ENCODE measurements around the gene PHLDB1. TPM values are rescaled to one million over a fixed set of nuclear protein-coding genes. Genes with fewer than 3 reads are reported as not detected.

Gene PHLDB1
- total RNA-seq, 1 donor from 2014 or later: 63.1 TPM

- peaks cover 12% of the 10 kb centered on the region for H3K4me1 Mint-ChIP-seq (ENCODE audit: unreplicated experiment)
- TF ChIP-seq, protein P1, sequence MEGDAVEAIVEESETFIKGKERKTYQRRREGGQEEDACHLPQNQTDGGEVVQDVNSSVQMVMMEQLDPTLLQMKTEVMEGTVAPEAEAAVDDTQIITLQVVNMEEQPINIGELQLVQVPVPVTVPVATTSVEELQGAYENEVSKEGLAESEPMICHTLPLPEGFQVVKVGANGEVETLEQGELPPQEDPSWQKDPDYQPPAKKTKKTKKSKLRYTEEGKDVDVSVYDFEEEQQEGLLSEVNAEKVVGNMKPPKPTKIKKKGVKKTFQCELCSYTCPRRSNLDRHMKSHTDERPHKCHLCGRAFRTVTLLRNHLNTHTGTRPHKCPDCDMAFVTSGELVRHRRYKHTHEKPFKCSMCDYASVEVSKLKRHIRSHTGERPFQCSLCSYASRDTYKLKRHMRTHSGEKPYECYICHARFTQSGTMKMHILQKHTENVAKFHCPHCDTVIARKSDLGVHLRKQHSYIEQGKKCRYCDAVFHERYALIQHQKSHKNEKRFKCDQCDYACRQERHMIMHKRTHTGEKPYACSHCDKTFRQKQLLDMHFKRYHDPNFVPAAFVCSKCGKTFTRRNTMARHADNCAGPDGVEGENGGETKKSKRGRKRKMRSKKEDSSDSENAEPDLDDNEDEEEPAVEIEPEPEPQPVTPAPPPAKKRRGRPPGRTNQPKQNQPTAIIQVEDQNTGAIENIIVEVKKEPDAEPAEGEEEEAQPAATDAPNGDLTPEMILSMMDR (conservative IDR thresholded peaks at IDR 0.05): no peak
- no peak overlapping the region for H3K27ac Mint-ChIP-seq
- DNase-seq (ENCODE audit: extremely low spot score, unreplicated experiment): no peak
- H3K27me3 Mint-ChIP-seq: no peaks in the 10 kb centered on the region
- no peak overlapping the region for H3K4me3 Mint-ChIP-seq
- no peaks in the 10 kb centered on the region for H3K9me3 Mint-ChIP-seq
- no peaks in the 10 kb centered on the region for H3K36me3 Mint-ChIP-seq
Measured at GRCh38 chr11:118659953-118660680, 52.7 kb downstream of the PHLDB1 start.

DNA sequence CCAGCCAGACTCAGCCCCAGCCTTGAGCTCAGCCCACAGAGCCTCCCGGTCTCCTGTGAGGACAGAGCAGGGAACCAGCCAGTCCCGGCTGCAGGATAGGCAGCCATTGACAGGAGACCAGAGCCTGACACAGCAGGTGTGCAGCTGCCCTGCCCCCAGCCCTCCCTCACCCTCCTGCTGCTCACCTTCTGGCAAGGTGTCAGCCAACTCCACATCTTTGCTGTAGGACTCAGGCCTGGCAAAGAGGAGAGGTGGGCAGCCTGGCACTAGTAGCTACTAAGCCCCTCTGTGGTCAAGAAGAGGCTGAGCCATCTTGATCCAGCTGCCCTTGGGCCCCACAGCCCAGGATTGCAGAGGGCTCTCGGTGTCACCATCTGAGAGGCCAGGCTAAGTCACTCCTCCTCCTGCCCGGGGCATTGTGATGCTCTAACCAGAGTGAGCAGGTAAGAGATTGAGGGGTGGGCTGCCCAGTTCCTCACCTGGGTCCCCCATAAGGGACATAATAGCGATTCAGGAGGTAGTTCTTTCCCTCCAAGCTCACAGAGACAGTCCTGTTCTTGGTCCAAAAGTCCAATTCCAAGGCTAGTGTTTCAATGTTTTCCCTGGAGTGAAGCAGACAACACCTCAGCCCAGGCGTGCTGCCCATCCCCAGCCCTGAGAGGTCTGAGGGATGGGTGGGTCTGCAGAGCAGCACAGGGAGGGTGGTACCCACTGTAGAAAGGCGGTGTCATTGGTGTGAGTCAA lies 53.4 kb downstream of the PHLDB1 start:
- TF ChIP-seq, protein P1 (conservative IDR thresholded peaks at IDR 0.05): no peak
- Mint-ChIP-seq H3K4me1 (ENCODE audit: unreplicated experiment) (peaks cover 12% of the 10 kb centered on the region), H3K27ac (no peak overlapping the region), H3K9me3 (no peaks in the 10 kb centered on the region), H3K4me3 (no peak overlapping the region), H3K36me3 (no peaks in the 10 kb centered on the region), H3K27me3 (no peaks in the 10 kb centered on the region)
- no peak for DNase-seq (ENCODE audit: extremely low spot score, unreplicated experiment)

DNA sequence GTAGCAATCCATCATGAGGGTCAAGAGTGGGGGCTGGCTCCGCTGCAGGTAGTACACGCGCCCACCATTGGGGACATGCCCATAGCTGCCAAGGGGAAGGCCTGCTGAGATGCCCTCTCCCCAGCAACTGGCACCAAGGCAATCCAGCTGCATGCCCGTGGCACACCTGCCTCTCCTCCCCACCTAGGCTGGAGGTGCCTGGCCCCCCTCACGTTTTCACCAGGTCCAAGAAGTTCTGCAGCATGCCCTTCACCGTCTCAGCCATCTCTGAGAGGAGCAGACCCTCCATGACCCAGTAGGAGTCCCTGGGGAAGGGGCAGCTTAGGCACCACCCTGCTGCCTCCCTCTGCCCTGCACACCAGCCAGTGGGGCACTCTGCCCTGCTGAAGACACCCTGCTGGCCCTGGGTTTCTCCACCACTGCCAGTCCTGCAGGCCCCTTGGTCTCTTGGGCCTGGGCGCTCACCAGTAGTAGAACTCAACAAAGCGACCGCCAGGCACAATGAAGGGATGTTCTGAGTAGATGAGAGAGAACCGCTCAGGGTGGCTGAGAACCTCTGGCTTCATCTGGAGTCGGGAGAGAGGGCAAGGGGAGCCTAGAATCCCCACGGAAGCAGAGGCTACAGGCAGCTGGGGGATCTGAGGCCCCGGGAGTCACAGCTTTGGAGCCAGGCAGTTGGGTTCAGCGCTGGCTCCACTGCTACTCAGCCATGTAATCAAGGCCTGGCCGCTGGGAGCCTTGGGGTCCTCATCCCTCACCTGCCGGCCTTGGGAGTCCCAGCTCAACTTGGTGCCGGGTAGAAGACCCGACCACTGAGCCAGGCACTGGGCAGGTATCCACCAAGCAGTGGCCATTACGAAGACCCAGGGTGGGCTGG lies 54.2 kb downstream of the PHLDB1 start:
- DNase-seq (ENCODE audit: extremely low spot score, unreplicated experiment): no peak
- no peak overlapping the region for H3K4me3 Mint-ChIP-seq
- TF ChIP-seq, protein P1 (conservative IDR thresholded peaks at IDR 0.05): no peak
- H3K9me3 Mint-ChIP-seq: no peaks in the 10 kb centered on the region
- H3K27me3 Mint-ChIP-seq: no peaks in the 10 kb centered on the region
- H3K27ac Mint-ChIP-seq: no peak overlapping the region
- H3K36me3 Mint-ChIP-seq: no peaks in the 10 kb centered on the region
- peaks cover 16% of the 10 kb centered on the region for H3K4me1 Mint-ChIP-seq (ENCODE audit: unreplicated experiment)

DNA sequence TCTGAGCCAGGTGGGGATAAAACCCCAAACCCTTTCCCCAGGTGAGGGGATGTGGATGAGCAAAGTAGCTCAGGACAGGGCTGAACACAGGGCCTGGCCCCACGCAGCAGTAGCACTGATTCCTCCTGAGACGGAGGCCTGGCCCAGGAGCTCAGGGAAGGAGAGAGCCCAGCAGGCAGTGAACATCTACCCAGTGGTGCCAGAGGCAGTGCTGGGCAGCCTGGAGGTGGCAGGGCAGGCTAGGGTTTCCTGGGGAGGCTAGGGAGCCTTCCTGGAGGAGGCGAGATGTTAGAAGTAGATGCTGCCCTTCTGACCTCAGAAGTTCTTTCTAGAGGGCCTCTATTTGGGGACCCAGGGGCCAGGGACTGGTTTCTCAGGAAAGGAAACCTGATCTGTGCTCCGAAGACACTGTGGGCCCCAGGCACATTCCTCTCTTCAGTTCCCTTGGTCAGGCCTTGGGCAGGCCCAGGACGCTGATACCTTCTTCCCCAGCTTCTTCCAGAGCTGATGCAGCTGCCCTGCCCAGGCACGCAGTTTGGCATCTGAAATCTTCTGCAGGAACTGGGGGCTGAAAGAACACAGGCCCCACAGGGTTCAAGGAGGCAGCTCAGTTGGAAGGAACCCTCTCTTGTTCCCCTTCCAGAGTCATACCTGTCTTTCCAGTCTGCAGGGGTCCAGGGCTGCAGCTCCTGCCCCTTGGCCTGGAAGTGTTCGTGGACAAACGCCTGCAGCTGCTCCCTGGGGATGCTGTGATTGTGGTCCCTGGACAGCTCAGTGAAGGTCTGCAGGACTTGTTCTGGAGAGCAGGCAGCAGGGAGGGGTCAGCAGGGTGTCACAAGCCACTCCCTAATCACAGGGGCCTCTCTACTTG lies 55.2 kb downstream of the PHLDB1 start:
- no peaks in the 10 kb centered on the region for H3K9me3 Mint-ChIP-seq
- DNase-seq (ENCODE audit: extremely low spot score, unreplicated experiment): no peak
- H3K27ac Mint-ChIP-seq: no peak overlapping the region
- H3K4me3 Mint-ChIP-seq: no peak overlapping the region
- H3K36me3 Mint-ChIP-seq: no peaks in the 10 kb centered on the region
- TF ChIP-seq, protein P1 (conservative IDR thresholded peaks at IDR 0.05): no peak
- H3K27me3 Mint-ChIP-seq: no peaks in the 10 kb centered on the region
- H3K4me1 Mint-ChIP-seq (ENCODE audit: unreplicated experiment): peaks cover 9% of the 10 kb centered on the region

DNA sequence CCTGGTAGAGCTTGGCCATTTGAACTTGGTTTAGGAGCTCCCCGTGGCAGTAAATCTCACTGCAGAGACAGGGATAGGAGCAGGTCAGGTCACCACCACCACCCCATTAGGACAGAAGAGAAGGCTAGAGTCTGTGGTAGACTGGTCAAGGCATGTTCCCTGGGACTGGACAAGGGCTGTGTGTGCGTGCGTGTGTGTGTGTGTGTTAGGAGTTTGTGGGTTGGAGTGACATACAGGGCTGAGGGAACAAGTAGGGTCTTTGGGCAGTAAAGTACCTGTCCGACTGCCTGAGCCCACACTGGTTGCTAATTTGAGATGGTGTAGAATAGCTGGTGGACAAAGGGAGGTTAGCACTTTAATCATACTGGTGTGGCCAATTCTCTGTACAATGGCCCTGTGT lies 56.0 kb downstream of the PHLDB1 start:
- no peak for DNase-seq (ENCODE audit: extremely low spot score, unreplicated experiment)
- Mint-ChIP-seq H3K27ac (no peak overlapping the region), H3K9me3 (no peaks in the 10 kb centered on the region), H3K36me3 (no peaks in the 10 kb centered on the region), H3K27me3 (no peaks in the 10 kb centered on the region), H3K4me3 (no peak overlapping the region), H3K4me1 (ENCODE audit: unreplicated experiment) (peaks cover 8% of the 10 kb centered on the region)
- TF ChIP-seq, protein P1 (conservative IDR thresholded peaks at IDR 0.05): no peak

Measured in type B pancreatic cell (in vitro differentiated cells).